OCI-LY3 (cell line): ENCODE measurements around the gene NUDT8.

ENCODE experiments used
- H2AFZ ChIP-seq: fragments of 200-600, 300-600 bp; shearing (Covaris generic); 2 replicates; pipeline ENCODE4 v1.6.0; 2014; ENCODE audit warnings: antibody characterized with exemption, low read depth, low read length
- H3K27ac ChIP-seq: fragments of 200-600, 300-600 bp; sonication (generic); 2 replicates; pipeline ENCODE4 v1.5.1; 2014; ENCODE audit warnings: mild to moderate bottlenecking, low read length, moderate library complexity, mixed read lengths
- H3K27me3 ChIP-seq: fragments of 200-600, 300-600 bp; sonication (generic); 2 replicates; pipeline ENCODE4 v1.6.1; 2014; ENCODE audit warnings: low read depth, low read length, mixed read lengths
- H3K36me3 ChIP-seq: fragments of 200-600, 300-600 bp; sonication (generic); replicated peaks from 2 replicates; pipeline ENCODE3; 2014; ENCODE audit warnings: low read depth, low read length, mixed read lengths
- H3K4me1 ChIP-seq: fragments of 300-600, 200-600 bp; sonication (generic); 2 replicates; pipeline ENCODE4 v1.6.1; 2014; ENCODE audit warnings: low read length, mixed read lengths
- H3K4me2 ChIP-seq: fragments of 200-600, 300-600 bp; sonication (generic); 2 replicates; pipeline ENCODE4 v1.6.1; 2014; ENCODE audit warnings: low read length, mixed read lengths
- H3K4me3 ChIP-seq: fragments of 300-600, 200-600 bp; sonication (generic); 2 replicates; pipeline ENCODE4 v1.5.1; 2014; ENCODE audit warnings: antibody characterized with exemption, mild to moderate bottlenecking, low read length, moderate library complexity
- H3K79me2 ChIP-seq: fragments of 300-600, 200-600 bp; shearing (Covaris generic); 2 replicates; pipeline ENCODE4 v1.6.1; 2014; ENCODE audit warnings: mild to moderate bottlenecking, low read length, mixed read lengths
- H3K9ac ChIP-seq: fragments of 300-600, 200-600 bp; shearing (Covaris generic); 2 replicates; pipeline ENCODE4 v1.6.0; 2014; ENCODE audit warnings: mild to moderate bottlenecking, low read length, moderate library complexity
- H3K9me3 ChIP-seq: fragments of 200-600, 300-600 bp; shearing (Covaris generic); 2 replicates; pipeline ENCODE4 v1.6.1; 2014; ENCODE audit warnings: low read length, mixed read lengths; ENCODE audit not compliant: insufficient read depth
- H4K20me1 ChIP-seq: fragments of 200-600, 300-600 bp; sonication (generic); 2 replicates; pipeline ENCODE4 v1.6.1; 2016; ENCODE audit warnings: low read length, mixed read lengths; ENCODE audit not compliant: insufficient read depth
- CTCF ChIP-seq: fragments of 200-600, 300-600 bp; sonication (generic); IDR thresholded peaks from 2 replicates; pipeline ENCODE4 v1.5.1; 2014; ENCODE audit warnings: antibody characterized with exemption, low read length, low read depth
- EZH2phosphoT487 ChIP-seq: fragments of 200-600 bp; shearing (Covaris generic); IDR thresholded peaks from 2 replicates; pipeline ENCODE4 v1.6.1; 2018; ENCODE audit warnings: antibody characterized with exemption, mixed run types, low read depth

Gene NUDT8

GRCh38 chr11:67586568-67587250 is 43.0 kb downstream of the NUDT8 start:
- H3K79me2 ChIP-seq: peaks cover 43% of the 10 kb centered on the region
- peaks cover 53% of the 10 kb centered on the region for H3K36me3 ChIP-seq
- H3K27ac ChIP-seq: peak overlapping the region; percentile 92
- no peak overlapping the region for H2AFZ ChIP-seq
- 0 out of 2 replicates have a peak overlapping the region, but pooled peaks have one; percentile 39 for H3K4me3 ChIP-seq
- peak overlapping the region; percentile 42; the same call in 1 of the 2 replicates for H3K4me2 ChIP-seq
- H3K4me1 ChIP-seq: peaks cover 72% of the 10 kb centered on the region
- peaks cover 9% of the 10 kb centered on the region for H3K27me3 ChIP-seq
- H3K9ac ChIP-seq: no peak overlapping the region
- peaks cover 10% of the 10 kb centered on the region; the same call in 1 of the 2 replicates for H3K9me3 ChIP-seq
- H4K20me1 ChIP-seq: peaks cover 12% of the 10 kb centered on the region
- no peak for TF ChIP-seq EZH2phosphoT487
- TF ChIP-seq CTCF: no peak

DNA sequence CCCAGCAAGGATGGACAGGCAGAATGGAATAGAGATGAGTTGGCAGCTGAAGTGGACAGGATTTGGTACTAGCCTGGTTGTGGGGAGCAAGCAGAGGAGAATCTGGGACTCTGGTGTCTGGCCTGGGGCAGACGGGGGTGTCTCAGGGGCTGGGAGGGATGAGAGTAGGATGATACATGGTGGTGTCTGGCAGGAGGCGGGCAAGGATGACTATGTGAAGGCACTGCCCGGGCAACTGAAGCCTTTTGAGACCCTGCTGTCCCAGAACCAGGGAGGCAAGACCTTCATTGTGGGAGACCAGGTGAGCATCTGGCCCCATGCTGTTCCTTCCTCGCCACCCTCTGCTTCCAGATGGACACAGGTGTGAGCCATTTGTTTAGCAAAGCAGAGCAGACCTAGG is 43.8 kb downstream of the NUDT8 start:
- Histone ChIP-seq H2AFZ (no peak overlapping the region), H3K27ac (peak overlapping the region; percentile 92; the same call in 1 of the 2 replicates), H3K4me3 (no peak overlapping the region), H4K20me1 (peaks cover 12% of the 10 kb centered on the region), H3K27me3 (peaks cover 14% of the 10 kb centered on the region), H3K4me1 (peaks cover 72% of the 10 kb centered on the region), H3K36me3 (peaks cover 53% of the 10 kb centered on the region), H3K4me2 (0 out of 2 replicates have a peak overlapping the region, but pooled peaks have one; percentile 87), H3K9ac (no peak overlapping the region), H3K79me2 (peaks cover 43% of the 10 kb centered on the region), H3K9me3 (peaks cover 10% of the 10 kb centered on the region; the same call in 1 of the 2 replicates)
- TF ChIP-seq EZH2phosphoT487 (no peak), CTCF (no peak)

- Histone ChIP-seq H3K4me2 (peak overlapping the region; percentile 87), H3K9me3 (peaks cover 10% of the 10 kb centered on the region; the same call in 1 of the 2 replicates), H3K36me3 (peaks cover 53% of the 10 kb centered on the region), H3K4me3 (peak overlapping the region; percentile 83), H3K79me2 (peaks cover 43% of the 10 kb centered on the region), H3K9ac (peak overlapping the region; percentile 86), H3K4me1 (peaks cover 66% of the 10 kb centered on the region), H3K27me3 (peaks cover 19% of the 10 kb centered on the region), H2AFZ (no peak overlapping the region), H4K20me1 (peaks cover 12% of the 10 kb centered on the region), H3K27ac (peak overlapping the region; percentile 65)
- TF ChIP-seq CTCF: no peak
- TF ChIP-seq EZH2phosphoT487: no peak
Measured at GRCh38 chr11:67584881-67585873, 44.6 kb downstream of the NUDT8 start.
